NB4 (cell line): ENCODE measurements around the gene SLC25A14.

Source experiments
- CTCF ChIP-seq: IDR thresholded peaks from one replicate; pipeline ENCODE4 v1.5.1; 2012; ENCODE audit warnings: low read depth, low read length
- MAX ChIP-seq: IDR thresholded peaks from 2 replicates; pipeline ENCODE4 v1.6.1; 2011; ENCODE audit warnings: low read depth, low read length
- MYC ChIP-seq: IDR thresholded peaks from 2 replicates; pipeline ENCODE4 v1.6.1; 2011; ENCODE audit warnings: low read depth, low read length
- POLR2A ChIP-seq: IDR thresholded peaks from 2 replicates; pipeline ENCODE4 v1.6.1; 2011; ENCODE audit warnings: mild to moderate bottlenecking; ENCODE audit not compliant: insufficient read length; ENCODE audit errors: extremely low read depth

GRCh38 chrX:130301405-130301804 is 38.3 kb upstream of the SLC25A14 start:
- no peak for TF ChIP-seq CTCF
- no peak for TF ChIP-seq POLR2A
- TF ChIP-seq MAX: no peak
- no peak for TF ChIP-seq MYC
